Esophagus muscularis mucosa (tissue), 4 donors: Measurements from ENCODE around the gene NRXN3.

ENCODE experiments used
- EP300 ChIP-seq: sonication (generic); formaldehyde crosslinking; IDR thresholded peaks from one replicate; pipeline ENCODE4 v1.6.1; 2017; ENCODE audit warnings: antibody characterized with exemption
- POLR2A ChIP-seq: fragments of 450-650 bp; IDR thresholded peaks from one replicate; pipeline ENCODE4 v1.6.1; 2017; ENCODE audit warnings: antibody characterized with exemption, moderate library complexity, mild to moderate bottlenecking, low read depth
- POLR2AphosphoS5 ChIP-seq, 2 donors: sonication (generic); formaldehyde crosslinking; IDR thresholded peaks; one replicate each; pipeline ENCODE4 v1.6.1; 2017; ENCODE audit warnings: antibody characterized with exemption in 2 of 2
- TF ChIP-seq, protein P1 (sequence below), 3 experiments: fragments of 200-600 bp in 2 of 3; fragments of 450-650 bp in 1 of 3; sonication (generic) in 2 of 3; IDR thresholded peaks; one replicate each; pipeline ENCODE4 v1.5.1; 2017 to 2019; ENCODE audit warnings: antibody characterized with exemption in 3 of 3, mild to moderate bottlenecking in 2 of 3, moderate library complexity in 1 of 3

- TF ChIP-seq POLR2A (no peak), EP300 (no peak), POLR2AphosphoS5 (IDR thresholded peaks at IDR 0.05) (no peak)
- TF ChIP-seq, protein P1, sequence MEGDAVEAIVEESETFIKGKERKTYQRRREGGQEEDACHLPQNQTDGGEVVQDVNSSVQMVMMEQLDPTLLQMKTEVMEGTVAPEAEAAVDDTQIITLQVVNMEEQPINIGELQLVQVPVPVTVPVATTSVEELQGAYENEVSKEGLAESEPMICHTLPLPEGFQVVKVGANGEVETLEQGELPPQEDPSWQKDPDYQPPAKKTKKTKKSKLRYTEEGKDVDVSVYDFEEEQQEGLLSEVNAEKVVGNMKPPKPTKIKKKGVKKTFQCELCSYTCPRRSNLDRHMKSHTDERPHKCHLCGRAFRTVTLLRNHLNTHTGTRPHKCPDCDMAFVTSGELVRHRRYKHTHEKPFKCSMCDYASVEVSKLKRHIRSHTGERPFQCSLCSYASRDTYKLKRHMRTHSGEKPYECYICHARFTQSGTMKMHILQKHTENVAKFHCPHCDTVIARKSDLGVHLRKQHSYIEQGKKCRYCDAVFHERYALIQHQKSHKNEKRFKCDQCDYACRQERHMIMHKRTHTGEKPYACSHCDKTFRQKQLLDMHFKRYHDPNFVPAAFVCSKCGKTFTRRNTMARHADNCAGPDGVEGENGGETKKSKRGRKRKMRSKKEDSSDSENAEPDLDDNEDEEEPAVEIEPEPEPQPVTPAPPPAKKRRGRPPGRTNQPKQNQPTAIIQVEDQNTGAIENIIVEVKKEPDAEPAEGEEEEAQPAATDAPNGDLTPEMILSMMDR (IDR thresholded peaks at IDR 0.05), result no peak
These were observed 487.3 kb downstream of the NRXN3 start for GRCh38 chr14:78657451-78657850.
